H1 (cell line): ENCODE data around the gene C22orf31. TPM values are rescaled to one million over a fixed set of nuclear protein-coding genes. Genes with fewer than 3 reads are reported as not detected.

Experiments used
- ATF3 ChIP-seq: IDR thresholded peaks from 2 replicates; pipeline ENCODE4 v1.6.1; 2011; ENCODE audit warnings: low read depth, mild to moderate bottlenecking, low read length; ENCODE audit not compliant: insufficient read depth
- CBX5 ChIP-seq: fragments of 300-800, 300-1000 bp; sonication (generic); IDR thresholded peaks from 2 replicates; pipeline ENCODE4 v1.7.1; 2016; ENCODE audit warnings: antibody characterized with exemption, low read length, low read depth
- KDM4A ChIP-seq: IDR thresholded peaks from one replicate; pipeline ENCODE4 v1.7.1; 2012; ENCODE audit warnings: low read depth, mild to moderate bottlenecking, moderate library complexity, low read length, inconsistent platforms; ENCODE audit not compliant: severe bottlenecking
- POU5F1 ChIP-seq: IDR thresholded peaks from 2 replicates; pipeline ENCODE4 v1.6.1; 2011; ENCODE audit warnings: low read depth, mild to moderate bottlenecking, low read length, moderate library complexity
- RBBP5 ChIP-seq: IDR thresholded peaks from 2 replicates; pipeline ENCODE4 v1.7.1; 2012; ENCODE audit warnings: low read depth, mild to moderate bottlenecking, inconsistent platforms, low read length, moderate library complexity, borderline replicate concordance
- SUZ12 ChIP-seq: fragments of 200-600 bp; sonication (generic); IDR thresholded peaks from 2 replicates; pipeline ENCODE4 v1.6.1; 2012; ENCODE audit warnings: mild to moderate bottlenecking, inconsistent platforms, low read length, moderate library complexity, mixed read lengths
- polyA plus RNA-seq, 7 experiments: library from polyadenylated mRNA; depleted of rRNA in 3 of 7; stranded (reverse) in 5 of 7; unstranded in 2 of 7; fragments of >200 nt in 5 of 7; fragments of 200-250 nt in 2 of 7; gene quantifications; 1 replicate in 5 of 7; 2 replicates in 1 of 7; 4 replicates in 1 of 7; pipeline versions ENCODE4 v1.2.1 to v1.2.3, GENCODE V29; 2011 to 2013; ENCODE audit warnings: missing spikeins in 2 of 7, mixed read lengths in 2 of 7
- total RNA-seq: library from RNA; stranded (reverse); fragmentation: NEBNext Ultra II Directional; extraction: Animal tissue kit (Norgen Biotek cat#: 25700); gene quantifications from 2 replicates; pipeline ENCODE4 v1.2.1, GENCODE V29; 2021

C22orf31 gene
- total and polyA plus RNA-seq, 2 of the 8 experiments (the other 6 are each of a cell fraction or from before 2014, with no cell fraction given): not detected

DNA sequence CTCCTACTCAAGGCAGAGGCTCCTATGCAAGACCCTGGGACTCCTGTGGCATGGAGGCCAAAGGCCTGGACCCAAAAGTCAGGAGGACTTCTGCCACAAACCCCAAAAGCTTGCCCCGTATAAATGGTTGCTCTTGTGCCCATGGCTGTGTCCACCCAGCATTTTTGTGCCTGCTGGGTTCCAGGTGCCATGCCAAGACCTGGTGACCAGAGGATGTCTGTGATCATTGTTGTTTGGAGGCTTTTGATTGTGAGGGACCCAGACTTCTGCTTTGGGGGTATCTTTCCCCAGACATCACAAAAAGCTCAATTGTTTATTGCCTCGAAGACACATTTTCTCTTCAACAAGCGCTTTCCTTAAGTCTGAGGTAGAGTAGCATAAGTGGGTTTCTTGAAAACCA lies 35.1 kb downstream of the C22orf31 start (continued):
- TF ChIP-seq KDM4A: no peak
- TF ChIP-seq ATF3: no peak
- no peak for TF ChIP-seq RBBP5
- no peak for TF ChIP-seq CBX5
- TF ChIP-seq POU5F1: no peak
- TF ChIP-seq SUZ12: no peak
